GM13977 (cell line): ENCODE data around the gene SLC6A17.

Experiments used
- DNase-seq: peaks from one replicate; pipeline ENCODE4 v3.0.0; 2012; ENCODE audit warnings: low spot score
- in situ Hi-C: fragments of 300-500 bp; cut with MboI; formaldehyde crosslinking; loops from one replicate; pipeline ENCODE4 v1.12.0; 2022; ENCODE audit warnings: low sequenced_read_pairs, low pct_unique_long_range_greater_than_20kb, mixed read lengths, inconsistent platforms; ENCODE audit not compliant: unreplicated experiment
- TF ChIP-seq, protein P1 (sequence below): IDR thresholded peaks from 2 replicates; pipeline ENCODE4 v1.5.1; 2012; ENCODE audit warnings: mild to moderate bottlenecking, control low read depth; ENCODE audit not compliant: insufficient read depth; ENCODE audit errors: extremely low read depth, missing control alignments

SLC6A17 gene

DNA sequence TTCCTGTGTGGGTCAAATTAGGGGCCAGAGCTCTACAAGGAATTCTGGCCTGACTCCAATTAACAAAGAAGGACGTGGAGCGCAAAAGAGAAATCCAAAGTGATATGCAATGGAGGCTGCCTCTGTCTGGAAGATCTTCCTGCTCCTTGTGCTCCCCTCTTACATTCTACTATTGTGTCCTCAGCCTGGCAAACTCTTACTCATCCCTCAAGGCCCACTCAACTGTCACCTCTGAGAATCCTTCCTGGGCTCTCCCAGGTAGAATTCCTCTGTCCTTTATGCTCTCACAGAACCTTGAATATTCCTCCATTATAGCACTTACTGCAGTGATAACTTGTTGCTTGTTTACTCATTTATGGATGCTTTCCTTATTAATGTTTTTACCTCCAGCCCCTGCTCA lies 91.2 kb downstream of the SLC6A17 start:
- TF ChIP-seq, protein P1, sequence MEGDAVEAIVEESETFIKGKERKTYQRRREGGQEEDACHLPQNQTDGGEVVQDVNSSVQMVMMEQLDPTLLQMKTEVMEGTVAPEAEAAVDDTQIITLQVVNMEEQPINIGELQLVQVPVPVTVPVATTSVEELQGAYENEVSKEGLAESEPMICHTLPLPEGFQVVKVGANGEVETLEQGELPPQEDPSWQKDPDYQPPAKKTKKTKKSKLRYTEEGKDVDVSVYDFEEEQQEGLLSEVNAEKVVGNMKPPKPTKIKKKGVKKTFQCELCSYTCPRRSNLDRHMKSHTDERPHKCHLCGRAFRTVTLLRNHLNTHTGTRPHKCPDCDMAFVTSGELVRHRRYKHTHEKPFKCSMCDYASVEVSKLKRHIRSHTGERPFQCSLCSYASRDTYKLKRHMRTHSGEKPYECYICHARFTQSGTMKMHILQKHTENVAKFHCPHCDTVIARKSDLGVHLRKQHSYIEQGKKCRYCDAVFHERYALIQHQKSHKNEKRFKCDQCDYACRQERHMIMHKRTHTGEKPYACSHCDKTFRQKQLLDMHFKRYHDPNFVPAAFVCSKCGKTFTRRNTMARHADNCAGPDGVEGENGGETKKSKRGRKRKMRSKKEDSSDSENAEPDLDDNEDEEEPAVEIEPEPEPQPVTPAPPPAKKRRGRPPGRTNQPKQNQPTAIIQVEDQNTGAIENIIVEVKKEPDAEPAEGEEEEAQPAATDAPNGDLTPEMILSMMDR: no peak
- in situ Hi-C loops: no loop called here
- DNase-seq: no peak

DNA sequence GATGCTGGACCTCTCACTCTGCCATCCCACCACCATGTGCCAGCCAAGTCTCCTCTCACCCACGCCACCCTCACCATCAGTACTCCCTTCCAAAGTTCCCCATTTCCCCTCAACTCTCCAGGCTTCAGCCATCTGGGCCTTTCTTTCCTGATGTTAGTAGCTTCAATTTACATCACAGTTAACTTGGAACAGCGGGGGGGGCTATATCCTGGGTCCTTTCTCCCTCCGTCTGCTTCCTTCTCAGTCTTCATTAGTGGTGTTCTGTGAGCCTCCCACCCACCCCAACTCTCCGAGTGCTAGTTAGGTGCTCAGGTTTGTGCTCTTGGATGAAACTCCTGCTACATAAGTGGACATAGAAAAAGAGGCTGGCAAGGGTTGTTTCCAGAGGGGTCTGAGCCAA lies 91.8 kb downstream of the SLC6A17 start:
- DNase-seq: no peak
- TF ChIP-seq, protein P1: no peak
- in situ Hi-C loops: no loop called here

DNA sequence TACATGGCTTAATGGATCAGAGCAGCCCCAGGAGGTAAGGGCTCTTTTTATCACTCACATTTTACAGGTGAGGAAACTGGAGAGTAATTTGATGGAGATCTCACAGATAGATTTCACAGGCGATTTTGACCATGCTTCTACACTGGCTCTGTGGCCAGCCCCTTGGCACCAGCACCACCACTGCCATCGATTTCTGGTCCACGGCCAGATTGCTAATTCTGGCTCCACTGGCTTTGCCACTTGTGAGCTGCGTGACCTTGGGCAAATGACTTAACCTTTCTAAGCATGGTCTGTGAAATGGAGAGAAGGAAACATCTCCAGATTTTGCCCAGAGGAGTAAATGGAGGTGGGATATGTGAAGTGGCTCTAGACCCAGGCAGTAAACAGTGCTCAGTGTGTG lies 92.4 kb downstream of the SLC6A17 start:
- TF ChIP-seq, protein P1: no peak
- in situ Hi-C loops: no loop called here
- DNase-seq: no peak

DNA sequence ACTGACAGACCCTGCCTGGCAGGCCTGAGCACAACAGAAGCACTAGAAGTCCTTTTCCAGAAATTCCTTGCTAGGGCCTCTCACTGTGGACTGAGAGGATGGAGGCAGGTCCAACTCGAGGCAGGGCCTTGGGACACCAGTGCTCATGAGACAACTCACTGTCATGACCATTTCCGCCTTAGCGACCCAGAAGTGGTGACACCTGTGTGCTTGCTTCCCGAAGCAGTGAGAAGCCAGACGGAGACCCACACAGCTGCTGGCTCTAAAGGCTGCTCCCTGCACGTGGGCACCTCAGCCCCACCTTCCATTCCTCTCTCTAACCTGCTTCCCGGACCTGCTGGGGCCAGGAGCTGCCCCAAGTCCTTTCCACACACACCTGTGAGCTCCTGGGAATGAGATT lies 92.9 kb downstream of the SLC6A17 start:
- TF ChIP-seq, protein P1: no peak
- DNase-seq: no peak
- in situ Hi-C loops: no loop called here

DNA sequence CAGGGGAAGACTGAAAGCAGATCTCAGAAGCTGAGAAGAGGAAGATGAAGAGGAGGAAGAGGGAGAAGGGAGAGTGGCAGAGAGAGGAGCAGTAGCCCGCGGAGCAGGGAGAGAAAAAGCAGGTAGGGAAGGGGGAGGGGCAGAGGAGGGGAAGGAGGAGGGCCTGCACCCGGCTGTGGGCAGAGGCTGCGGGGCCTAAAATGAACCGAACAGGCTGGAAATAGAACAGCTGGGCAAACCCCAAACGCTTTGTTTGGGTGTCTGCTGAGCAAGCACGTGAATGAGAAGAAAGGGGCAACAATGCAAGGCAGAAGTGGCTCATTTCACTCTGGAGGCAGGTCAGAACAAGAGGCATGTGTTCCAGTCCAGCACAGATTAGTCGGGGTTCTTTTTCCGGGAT lies 93.3 kb downstream of the SLC6A17 start:
- TF ChIP-seq, protein P1: no peak
- in situ Hi-C loops: no loop called here
- peak; percentile 60 for DNase-seq

DNA sequence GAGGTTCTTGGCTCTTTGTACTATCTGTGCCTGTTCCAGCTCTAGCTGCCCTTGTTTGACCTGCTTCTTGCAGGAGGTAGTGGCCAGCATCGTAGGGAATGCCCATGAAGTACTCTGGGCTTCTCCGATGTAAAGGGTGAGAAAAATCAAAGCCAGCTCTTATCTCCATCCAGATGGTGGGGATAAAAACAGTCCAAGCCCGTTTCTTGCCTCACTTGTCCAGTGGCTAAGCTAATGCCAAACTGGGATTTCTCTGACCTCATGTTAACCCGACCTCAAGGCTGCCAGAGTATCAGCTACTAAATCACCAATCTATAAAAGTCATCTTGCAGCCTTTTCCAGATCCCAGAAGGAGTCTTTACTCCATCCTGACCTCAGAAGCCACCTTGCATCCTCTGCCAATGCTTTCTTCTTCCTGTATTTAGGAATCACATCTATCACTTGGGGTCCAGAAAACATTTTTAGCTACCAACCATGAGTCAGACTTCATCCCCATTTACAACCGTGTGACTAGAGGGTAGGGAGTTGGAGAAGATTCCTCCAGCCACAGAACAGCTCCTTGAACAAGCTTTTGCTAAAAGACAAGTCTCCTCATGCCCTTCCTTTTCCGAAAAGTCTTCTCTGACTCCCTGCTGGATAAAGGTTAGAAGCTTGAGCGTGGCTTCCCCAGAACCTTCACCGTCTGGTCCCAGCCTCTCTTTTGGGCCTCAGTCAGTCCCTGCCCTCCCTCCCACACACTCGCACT lies 95.8 kb downstream of the SLC6A17 start:
- TF ChIP-seq, protein P1: no peak
- DNase-seq: no peak
- in situ Hi-C loops: no loop called here
